K562 (cell line): ENCODE data around the gene RGS3. TPM values are rescaled to one million over a fixed set of nuclear protein-coding genes. Genes with fewer than 3 reads are reported as not detected.

Experiments used
- ATAC-seq: fragments of 200-7000 bp; cut with Tn5 transposase; 3 replicates; pipeline ENCODE4 v1.9.1; 2020; ENCODE audit warnings: moderate library complexity
- BruUV-seq: library from RNA; stranded (reverse); fragments of 400-500 nt; replicated peaks from 2 replicates; lab custom pipeline; 2021; lab: Mats Ljungman, UMichigan
- CTCF ChIA-PET: fragments of 300-600 bp; formaldehyde crosslinking; extraction: SDS; loops from one replicate; lab custom pipeline; 2021; ENCODE audit warnings: low intra/inter-chr PET ratio; lab: Yijun Ruan, JAX
- POLR2A ChIA-PET: fragments of 300-600, 350-650 bp; sonication (Branson Sonifier 250); formaldehyde crosslinking; extraction: SDS; loops from one replicate; lab custom pipeline; 2021; ENCODE audit warnings: antibody characterized with exemption, inconsistent platforms; lab: Yijun Ruan, JAX
- DNase-seq, 4 experiments: peaks; one replicate each; pipeline versions ENCODE4 v3.0.0 to v3.0.0-alpha.2; 2011 to 2018; ENCODE audit warnings: low spot score in 3 of 4, mixed read lengths in 3 of 4; ENCODE audit errors: extremely low read depth in 1 of 4
- FAIRE-seq: peaks from 2 replicates; lab custom pipeline; 2011; peaks lifted over from hg19 to GRCh38; lab: Jason Lieb, UNC
- H2AFZ ChIP-seq: 2 replicates; pipeline ENCODE4 v1.6.0; 2011; ENCODE audit warnings: low read depth, low read length, control low read depth, inconsistent platforms
- H3K27ac ChIP-seq: fragments of 200-600 bp; 3 replicates; pipeline ENCODE4 v1.8.0; 2011; ENCODE audit warnings: low read depth, mild to moderate bottlenecking, control low read depth, inconsistent platforms, low read length, moderate library complexity, mixed read lengths; ENCODE audit errors: extremely low read depth
- H3K27me3 ChIP-seq, 2 experiments: fragments of 300-600 bp in 1 of 2; 2 replicates in 1 of 2; 3 replicates in 1 of 2; pipeline versions ENCODE4 v1.6.0 to v1.8.0; 2011; ENCODE audit warnings: inconsistent platforms in 2 of 2, low read length in 2 of 2, mild to moderate bottlenecking in 1 of 2, mixed read lengths in 1 of 2, moderate library complexity in 1 of 2; ENCODE audit not compliant: control insufficient read depth in 2 of 2, insufficient read depth in 2 of 2
- H3K36me3 ChIP-seq: fragments of 300-600 bp; 3 replicates; pipeline ENCODE4 v1.8.0; 2011; ENCODE audit warnings: mild to moderate bottlenecking, low read length, inconsistent platforms; ENCODE audit not compliant: control insufficient read depth, insufficient read depth
- H3K4me1 ChIP-seq, 2 experiments: fragments of 200-600 bp in 1 of 2; replicated peaks in 1 of 2; 2 replicates in 1 of 2; 3 replicates in 1 of 2; pipeline versions ENCODE4 v1.5.1 to v1.8.0; 2011; ENCODE audit warnings: inconsistent platforms in 2 of 2, low read length in 2 of 2, mild to moderate bottlenecking in 1 of 2, mixed read lengths in 1 of 2, moderate library complexity in 1 of 2; ENCODE audit not compliant: control insufficient read depth in 2 of 2, insufficient read depth in 2 of 2
- H3K4me2 ChIP-seq: 2 replicates; pipeline ENCODE4 v1.6.1; 2011; ENCODE audit warnings: low read length, control low read depth, inconsistent platforms, mixed read lengths; ENCODE audit not compliant: insufficient read depth
- H3K4me3 ChIP-seq: fragments of 200-600 bp; sonication (generic), shearing (Covaris generic); 2 replicates; pipeline ENCODE4 v1.5.1; 2016; ENCODE audit warnings: control low read depth, inconsistent platforms
- H3K79me2 ChIP-seq: fragments of 200-600 bp; 3 replicates; pipeline ENCODE4 v1.8.0; 2011; ENCODE audit warnings: low read length, inconsistent platforms; ENCODE audit not compliant: control insufficient read depth, insufficient read depth
- H3K9ac ChIP-seq, 2 experiments: 2 replicates each; pipeline versions ENCODE4 v1.6.0 to v1.6.1; 2011; ENCODE audit warnings: low read depth in 2 of 2, low read length in 2 of 2, control low read depth in 1 of 2, inconsistent platforms in 1 of 2, mild to moderate bottlenecking in 1 of 2, mixed read lengths in 1 of 2; ENCODE audit not compliant: insufficient read depth in 1 of 2
- H3K9me1 ChIP-seq: one replicate; pipeline ENCODE4 v1.6.0; 2011; ENCODE audit warnings: inconsistent platforms, mild to moderate bottlenecking, low read length, moderate library complexity; ENCODE audit not compliant: control insufficient read depth, insufficient read depth
- H3K9me3 ChIP-seq: replicated peaks from 2 replicates; pipeline ENCODE4 v1.5.1; 2011; ENCODE audit warnings: low read depth, low read length, inconsistent platforms; ENCODE audit not compliant: control insufficient read depth, insufficient read depth
- H4K20me1 ChIP-seq: replicated peaks from 2 replicates; pipeline ENCODE4 v1.6.1; 2011; ENCODE audit warnings: low read length, inconsistent platforms, mixed read lengths; ENCODE audit not compliant: control insufficient read depth, insufficient read depth
- SMC3 ChIP-seq: conservative IDR thresholded peaks from 2 replicates; pipeline ENCODE4 v1.6.1; 2011; ENCODE audit warnings: low read depth, low read length, improper control_type of control experiment; ENCODE audit not compliant: insufficient read depth
- ZNF23 ChIP-seq: fragments of 250-450 bp; sonication (Bioruptor Pico); IDR thresholded peaks from 2 replicates; pipeline ENCODE4 v1.4.0; 2020; ENCODE audit warnings: mild to moderate bottlenecking
- ZNF699 ChIP-seq: fragments of 250-450 bp; sonication (Bioruptor Pico); IDR thresholded peaks from 2 replicates; pipeline ENCODE4 v1.8.0; 2021; ENCODE audit warnings: mild to moderate bottlenecking, moderate library complexity; ENCODE audit not compliant: insufficient replicate concordance
- WGBS: fragments of 100-300 bp; shearing (Covaris generic); methylation state at CpG from one replicate; pipeline ENCODE4 v1.1.6; 2016; ENCODE audit warnings: low coverage, mixed read lengths; ENCODE audit not compliant: insufficient coverage; ENCODE audit errors: missing lambda C conversion rate; 5-methylcytosine and 5-hydroxymethylcytosine counted together
- in situ Hi-C: fragments of 300-500 bp; cut with MboI; formaldehyde crosslinking; loops from 4 replicates; pipeline ENCODE4 v1.15.0; 2018; ENCODE audit warnings: inconsistent platforms, mixed read lengths
- intact Hi-C: fragments of 100-400 bp; cut with micrococcal nuclease; formaldehyde crosslinking; loops from 2 replicates; pipeline ENCODE4 v1.14.2; 2022
- polyA plus RNA-seq, 8 experiments: library from polyadenylated mRNA; depleted of rRNA in 4 of 8; stranded (reverse) in 5 of 8; unstranded in 3 of 8; fragments of >200 nt; fragmentation: Nextera tagmentation in 2 of 8; fragmentation: Illumina TruSeq in 1 of 8; extraction: Ambion mirVana in 2 of 8; extraction: Trizol in 1 of 8; gene quantifications; 2 replicates each; pipeline versions ENCODE4 v1.2.1 to v1.2.3, GENCODE V29; 2011 to 2014; ENCODE audit warnings: inconsistent platforms in 1 of 8, missing spikeins in 1 of 8
- total RNA-seq, 7 experiments: library from RNA; depleted of rRNA in 6 of 7; stranded (reverse); fragments of >200 nt in 6 of 7; fragmentation: Illumina TruSeq in 2 of 7; extraction: Trizol in 2 of 7; gene quantifications; 2 replicates each; pipeline versions ENCODE4 v1.2.1 to v1.2.3, GENCODE V29; 2011 to 2021; ENCODE audit warnings: low replicate concordance in 1 of 7

RGS3 gene
- total and polyA plus RNA-seq, 9 of the 15 experiments (the other 6 are each of a cell fraction or from before 2014, with no cell fraction given): 0.08 to 2.9 (median 0.95) TPM

GRCh38 chr9:113499876-113500497 is 36.5 kb downstream of the RGS3 start:
- intact Hi-C loops (no loop called here), in situ Hi-C loops (no loop called here)
- Histone ChIP-seq H4K20me1 (no peaks in the 10 kb centered on the region), H2AFZ (no peak overlapping the region), H3K4me1 (peaks cover 0 to 4% of the 10 kb centered on the region in 2 experiments; a peak in 1 of 5 replicates), H3K4me3 (no peak overlapping the region), H3K27me3 (peaks cover 2 to 38% of the 10 kb centered on the region in 2 experiments; a peak in 4 of 5 replicates), H3K27ac (no peak overlapping the region), H3K4me2 (no peak overlapping the region), H3K9ac (no peak overlapping the region), H3K9me3 (no peaks in the 10 kb centered on the region), H3K36me3 (no peaks in the 10 kb centered on the region), H3K79me2 (no peaks in the 10 kb centered on the region), H3K9me1 (no peaks in the 10 kb centered on the region)
- ChIA-PET CTCF (no interaction called here), POLR2A (interaction anchor here (0.7 to 1.1 kb wide), 2 partner anchors 24 to 46 kb away, joined by 3 to 5 read pairs; no protein-coding TSS in a partner anchor)
- no TSS peak for BruUV-seq
- DNase-seq (no peak), ATAC-seq (no peak), FAIRE-seq (no peak)
- TF ChIP-seq ZNF23 (CRISPR knock-in tag): no peak
- 23% methylated on average over 5 of the region's 5 CpGs for WGBS

DNA sequence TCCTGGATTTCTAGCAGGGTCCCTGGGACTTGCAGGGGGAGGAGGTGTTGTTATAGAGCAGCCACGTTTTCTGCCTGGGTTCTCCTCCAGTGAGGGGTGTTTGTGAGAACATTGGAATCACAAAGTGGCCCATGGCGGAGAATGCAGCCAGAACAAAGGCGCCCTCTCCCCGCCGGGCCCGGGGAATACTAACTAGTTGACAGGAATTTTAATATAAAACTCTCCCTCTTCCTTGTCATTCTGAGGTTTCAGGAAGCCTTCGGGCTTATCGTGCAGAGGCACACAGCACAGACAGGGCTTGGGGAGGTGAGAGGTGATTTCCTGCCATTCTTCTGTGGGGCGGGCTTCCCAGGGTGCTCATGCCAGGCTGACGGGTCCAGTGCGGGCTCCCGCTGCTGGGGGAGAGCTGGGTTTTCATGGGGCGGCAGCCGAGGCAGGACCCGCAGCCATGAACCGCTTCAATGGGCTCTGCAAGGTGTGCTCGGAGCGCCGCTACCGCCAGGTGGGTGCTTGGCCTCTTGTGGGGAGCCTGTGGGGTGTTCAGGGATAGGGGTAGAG is 37.7 kb downstream of the RGS3 start:
- FAIRE-seq: no peak
- H3K9me3 ChIP-seq: no peaks in the 10 kb centered on the region
- no peak overlapping the region for H2AFZ ChIP-seq
- no peaks in the 10 kb centered on the region for H3K9me1 ChIP-seq
- intact Hi-C loops: no loop called here
- peak overlapping the region in 1 of 2 experiments; percentile 64; a peak in 2 of 4 replicates for H3K9ac ChIP-seq
- in situ Hi-C loops: no loop called here
- 29% methylated on average over 19 of the region's 20 CpGs for WGBS
- ATAC-seq: no peak
- no peak overlapping the region for H3K27ac ChIP-seq
- no peaks in the 10 kb centered on the region for H4K20me1 ChIP-seq
- ChIA-PET POLR2A (no interaction called here), CTCF (no interaction called here)
- no peaks in the 10 kb centered on the region for H3K36me3 ChIP-seq
- no peak overlapping the region for H3K4me3 ChIP-seq
- H3K79me2 ChIP-seq: no peaks in the 10 kb centered on the region
- peaks cover 7 to 41% of the 10 kb centered on the region in 2 experiments; a peak in 4 of 5 replicates for H3K27me3 ChIP-seq
- peaks cover 0 to 4% of the 10 kb centered on the region in 2 experiments; a peak in 1 of 5 replicates for H3K4me1 ChIP-seq
- TF ChIP-seq SMC3: no peak
- TF ChIP-seq ZNF699 (CRISPR knock-in tag): no peak
- no peak overlapping the region for H3K4me2 ChIP-seq
- DNase-seq: no peak
- BruUV-seq: no TSS peak
